ENCODE data around the gene CLDN9.

CLDN9 gene

GRCh38 chr16:2974319-2975056, 38.2 kb upstream of the CLDN9 start:
- no peak for DNase-seq (ENCODE audit: low read depth)

GRCh38 chr16:2975161-2975795, 37.4 kb upstream of the CLDN9 start:
- DNase-seq (ENCODE audit: low read depth) = no peak

- DNase-seq (ENCODE audit: low read depth) = no peak
Observed at GRCh38 chr16:2976201-2976600, 36.5 kb upstream of the CLDN9 start.

- no peak for DNase-seq (ENCODE audit: low read depth)
Observed at GRCh38 chr16:2976673-2977072, 36.0 kb upstream of the CLDN9 start.

GRCh38 chr16:2977440-2977839, 35.3 kb upstream of the CLDN9 start:
- DNase-seq (ENCODE audit: low read depth) = no peak

- DNase-seq (ENCODE audit: low read depth) = no peak
Observed at GRCh38 chr16:2979669-2980226, 33.0 kb upstream of the CLDN9 start.

- DNase-seq (ENCODE audit: low read depth) = peak; percentile 94
Observed at GRCh38 chr16:2980227-2981176, 32.2 kb upstream of the CLDN9 start, which contains the start of gene PKMYT1. Gene PKMYT1 (minus strand): TSS chr16:2980446. CDS start chr16:2979657, 789 bp downstream.

GRCh38 chr16:2981177-2981898, 31.4 kb upstream of the CLDN9 start:
- DNase-seq (ENCODE audit: low read depth) = no peak

GRCh38 chr16:2981899-2982250, 30.8 kb upstream of the CLDN9 start:
- DNase-seq (ENCODE audit: low read depth) = no peak

- DNase-seq (ENCODE audit: low read depth) = no peak
Observed at GRCh38 chr16:2982402-2982801, 30.3 kb upstream of the CLDN9 start.

- DNase-seq (ENCODE audit: low read depth) = peak; percentile 60
Observed at GRCh38 chr16:2983706-2984136, 29.0 kb upstream of the CLDN9 start.

GRCh38 chr16:2985462-2985861, 27.3 kb upstream of the CLDN9 start:
- DNase-seq (ENCODE audit: low read depth) = no peak

GRCh38 chr16:2985893-2986355, 26.8 kb upstream of the CLDN9 start:
- no peak for DNase-seq (ENCODE audit: low read depth)

GRCh38 chr16:2986623-2987188, 26.0 kb upstream of the CLDN9 start:
- DNase-seq (ENCODE audit: low read depth) = no peak

- DNase-seq (ENCODE audit: low read depth) = no peak
Observed at GRCh38 chr16:2987286-2987685, 25.4 kb upstream of the CLDN9 start.

GRCh38 chr16:2987833-2988232, 24.9 kb upstream of the CLDN9 start:
- no peak for DNase-seq (ENCODE audit: low read depth)

GRCh38 chr16:2988590-2989099, 24.1 kb upstream of the CLDN9 start:
- DNase-seq (ENCODE audit: low read depth) = no peak

- DNase-seq (ENCODE audit: low read depth) = no peak
Observed at GRCh38 chr16:2990891-2991290, 21.8 kb upstream of the CLDN9 start.

- DNase-seq (ENCODE audit: low read depth) = no peak
Observed at GRCh38 chr16:2991566-2992261, 21.0 kb upstream of the CLDN9 start.

GRCh38 chr16:2992383-2993081, 20.2 kb upstream of the CLDN9 start:
- DNase-seq (ENCODE audit: low read depth) = no peak
